GM19025 (cell line): ENCODE measurements around the gene PRDM10.

Experiments
- ATAC-seq: cut with Tn5 transposase; IDR thresholded peaks from one replicate; pipeline ENCODE4 v1.9.1; 2021; ENCODE audit warnings: mild to moderate bottlenecking, low read depth, moderate library complexity; ENCODE audit not compliant: unreplicated experiment

Gene PRDM10

DNA sequence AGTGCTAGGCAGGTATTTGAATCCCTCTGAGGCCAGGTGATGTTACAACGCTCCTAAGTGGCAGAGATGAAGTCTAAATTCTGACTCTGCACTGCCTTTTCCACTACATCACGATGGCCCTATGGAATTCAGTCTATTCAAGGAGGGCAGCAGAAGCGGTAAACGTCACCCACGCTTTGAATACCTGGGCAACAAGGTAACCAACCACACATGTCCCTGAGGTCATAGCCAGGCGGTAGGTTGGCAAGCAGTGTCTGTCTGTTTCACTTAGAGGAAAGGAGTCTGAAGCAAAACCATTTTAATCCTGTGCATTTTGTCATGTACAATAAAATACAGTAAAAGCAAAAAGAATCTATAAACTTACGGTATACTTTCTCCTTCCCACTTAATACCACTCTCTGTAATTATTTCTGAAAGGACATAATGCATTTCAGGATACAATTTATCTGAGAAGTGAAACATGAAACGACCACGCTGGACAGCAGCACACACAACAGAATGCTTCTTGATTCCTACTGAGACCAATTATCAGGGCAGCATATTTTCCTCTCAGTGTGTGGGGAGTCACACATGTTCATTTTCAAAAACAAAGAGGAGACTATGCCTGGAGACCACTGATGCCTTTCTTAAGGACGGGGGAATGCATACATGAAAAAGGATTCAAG lies 51.3 kb downstream of the PRDM10 start:
- no peak for ATAC-seq

DNA sequence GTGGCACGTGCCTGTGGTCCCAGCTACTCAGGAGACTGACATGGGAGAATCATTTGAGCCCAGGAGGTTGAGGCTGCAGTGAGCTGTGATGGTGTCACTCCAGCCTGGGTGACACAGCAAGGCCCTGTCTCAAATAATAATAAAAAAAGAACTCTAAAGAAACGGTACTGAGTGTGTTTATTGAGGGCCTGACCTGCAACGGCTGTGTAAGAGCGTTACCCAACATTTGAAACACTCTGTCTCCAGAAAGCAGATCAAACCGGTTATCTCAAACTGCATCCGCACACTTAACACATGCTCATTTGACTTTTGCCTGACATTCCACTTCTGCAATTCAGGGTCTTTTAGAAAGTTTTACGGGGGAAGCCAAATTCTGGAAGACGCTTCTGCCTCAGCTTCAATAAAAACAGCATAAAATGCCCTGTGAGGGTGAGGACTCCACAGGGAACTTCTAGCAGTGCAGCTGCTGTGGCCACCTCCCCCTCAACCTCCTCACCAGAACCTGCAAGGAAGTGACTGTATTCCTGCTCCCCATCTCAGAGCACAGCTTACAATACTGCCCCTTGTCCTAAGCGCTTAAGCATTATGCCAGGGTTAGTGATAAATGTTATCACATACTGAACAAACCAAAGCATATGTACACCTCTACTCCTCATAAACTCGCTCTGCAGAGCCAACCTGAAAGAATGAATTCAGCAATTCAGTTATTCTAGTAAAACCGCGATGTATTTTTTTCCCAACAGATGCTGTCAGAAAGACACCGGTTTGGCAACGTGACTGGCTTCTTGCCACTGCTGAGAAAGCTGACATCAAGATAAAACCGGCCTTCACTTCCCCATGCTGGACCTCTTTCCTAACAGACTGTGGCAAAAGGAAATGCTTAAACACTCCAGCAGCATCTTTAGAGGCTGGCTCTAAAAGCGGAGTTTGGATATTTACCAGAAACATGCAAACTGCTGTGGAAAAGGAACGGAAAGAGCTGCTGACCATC lies 52.2 kb downstream of the PRDM10 start:
- no peak for ATAC-seq

DNA sequence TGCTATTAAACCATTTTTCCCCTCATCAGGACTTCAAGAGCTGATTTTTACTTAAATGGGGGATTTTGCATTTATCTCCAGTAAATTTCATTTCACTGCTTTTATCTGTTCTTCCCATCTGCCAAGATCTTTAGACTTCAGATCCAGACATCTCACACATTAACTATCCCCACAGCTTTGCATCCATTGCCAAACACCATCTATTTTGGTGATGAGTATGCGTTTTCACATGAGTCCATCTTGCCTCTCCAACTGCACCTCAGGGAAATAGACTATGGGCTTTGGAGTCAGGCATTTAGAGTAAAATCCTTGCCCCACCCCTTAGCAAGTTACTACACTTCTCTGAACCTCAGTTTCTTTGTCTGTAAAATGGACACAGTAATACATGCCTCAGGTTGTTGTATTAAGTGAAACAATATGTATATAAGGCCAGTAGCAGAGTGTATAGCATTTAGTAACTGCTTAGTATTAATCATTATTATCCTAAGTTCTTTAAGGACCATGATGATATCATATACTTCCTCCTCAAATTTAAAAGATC lies 53.6 kb downstream of the PRDM10 start:
- no peak for ATAC-seq

DNA sequence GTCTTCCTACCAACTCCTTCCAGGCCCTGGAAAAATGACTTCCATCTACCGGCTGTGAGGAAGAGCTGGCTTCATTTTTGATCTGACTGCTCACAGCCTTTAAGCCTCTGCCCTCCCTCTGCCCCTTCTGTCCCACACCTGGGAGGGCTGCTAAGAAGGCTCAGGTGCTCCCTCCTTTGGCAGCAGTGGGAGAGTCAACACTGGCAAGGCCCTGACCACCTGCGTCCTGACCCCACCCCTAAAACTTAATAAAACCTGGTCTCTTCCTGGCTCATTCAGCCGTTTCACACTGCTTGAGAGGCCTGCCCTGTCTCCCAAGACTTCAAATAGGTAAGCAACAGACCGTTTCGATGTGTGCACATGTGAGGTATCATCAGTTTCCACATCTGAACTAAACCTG lies 55.2 kb downstream of the PRDM10 start:
- ATAC-seq, result no peak

DNA sequence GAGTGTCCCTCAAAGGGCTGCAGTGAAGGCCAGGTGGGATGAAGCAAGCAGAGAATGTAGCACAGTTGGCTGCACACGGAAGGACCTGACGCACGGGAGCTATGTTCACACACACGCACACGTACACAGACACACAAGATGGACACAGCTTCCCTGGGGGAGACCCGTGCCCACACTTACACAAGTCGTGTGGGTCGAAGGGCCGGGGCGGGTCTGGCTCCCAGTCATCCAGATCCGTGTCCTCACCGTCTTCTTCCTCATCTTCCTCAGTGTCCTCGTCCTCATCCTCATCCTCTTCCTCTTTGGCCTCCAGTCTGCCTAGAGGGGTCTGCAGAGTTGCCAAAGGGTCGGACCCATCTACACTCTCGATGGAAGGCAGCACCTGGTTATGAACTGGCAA lies 55.7 kb downstream of the PRDM10 start:
- ATAC-seq, result no peak

DNA sequence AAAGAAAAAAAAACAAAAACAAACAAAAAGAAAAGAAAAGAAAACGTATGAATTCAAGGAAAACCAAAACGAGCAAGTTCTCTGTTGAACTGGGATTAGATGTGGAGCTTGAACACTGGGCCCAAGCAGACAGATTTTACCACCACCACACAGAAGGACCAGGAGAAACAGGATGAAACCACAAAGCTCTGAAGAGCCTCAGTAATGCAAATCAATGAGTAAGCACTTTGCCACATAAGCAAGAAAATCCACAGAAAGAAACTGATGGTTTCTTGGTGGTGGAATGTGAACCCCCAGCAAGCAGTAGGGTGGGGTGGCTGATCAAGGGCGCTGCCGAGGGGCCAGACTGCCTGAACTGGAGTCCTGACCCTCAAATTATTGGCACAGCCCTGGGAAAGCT lies 56.4 kb downstream of the PRDM10 start:
- ATAC-seq, result no peak

DNA sequence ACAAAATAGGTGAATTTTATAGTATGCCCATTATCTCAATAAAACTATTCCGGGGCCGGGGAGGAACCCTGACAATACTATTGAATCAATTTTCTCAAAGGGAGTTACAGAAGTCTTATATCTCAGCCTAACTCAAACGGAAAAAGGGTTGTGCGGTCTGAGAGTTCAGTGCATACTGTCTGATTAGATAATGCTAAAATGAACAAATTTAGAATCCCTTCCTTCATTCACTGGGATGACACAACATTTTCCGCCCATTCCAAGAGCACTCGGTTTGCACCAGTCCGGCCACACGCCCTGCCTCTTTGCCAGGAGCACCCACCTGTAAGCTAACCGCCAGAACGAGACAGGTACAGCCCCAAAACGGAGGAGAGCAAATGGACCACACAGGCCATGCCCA lies 57.3 kb downstream of the PRDM10 start:
- no peak for ATAC-seq

DNA sequence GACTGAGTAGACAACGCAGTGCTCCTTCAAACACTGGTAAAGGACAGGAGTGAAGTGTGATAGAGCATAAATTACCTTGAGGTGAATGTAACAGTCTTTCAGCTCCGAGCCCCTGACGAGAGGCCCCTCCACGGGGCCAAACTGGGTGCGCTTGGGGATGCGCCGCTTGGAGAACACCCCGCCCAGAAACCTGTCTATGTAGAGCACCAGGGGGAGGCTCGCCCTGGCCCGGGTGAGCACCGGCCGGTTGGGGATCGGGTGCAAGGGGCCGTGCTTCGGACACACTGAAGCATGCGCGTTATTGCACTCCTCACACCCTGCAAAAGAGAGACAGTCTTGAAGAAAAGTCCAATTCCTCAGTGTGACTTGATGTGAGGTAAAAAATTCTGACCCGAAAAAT lies 57.9 kb downstream of the PRDM10 start:
- no peak for ATAC-seq

DNA sequence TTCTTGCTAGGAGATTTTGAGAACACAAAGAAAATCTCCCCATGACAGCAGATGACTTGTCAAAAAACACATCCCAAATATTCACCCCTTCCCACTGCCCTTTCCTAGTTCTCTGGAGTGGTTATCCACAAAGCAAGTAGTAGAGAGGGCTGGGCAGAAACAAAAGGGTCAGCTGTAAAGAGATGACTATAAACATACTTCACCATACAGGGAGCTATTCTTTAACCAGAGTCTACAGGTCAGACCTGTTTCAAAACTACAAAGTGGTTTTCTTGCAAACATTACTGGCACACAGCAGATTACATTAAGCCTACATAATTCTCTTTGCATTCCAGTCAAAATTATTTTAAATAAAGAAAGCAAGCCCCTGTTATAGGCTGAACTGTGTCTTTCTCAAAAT lies 59.6 kb downstream of the PRDM10 start:
- ATAC-seq, result no peak

DNA sequence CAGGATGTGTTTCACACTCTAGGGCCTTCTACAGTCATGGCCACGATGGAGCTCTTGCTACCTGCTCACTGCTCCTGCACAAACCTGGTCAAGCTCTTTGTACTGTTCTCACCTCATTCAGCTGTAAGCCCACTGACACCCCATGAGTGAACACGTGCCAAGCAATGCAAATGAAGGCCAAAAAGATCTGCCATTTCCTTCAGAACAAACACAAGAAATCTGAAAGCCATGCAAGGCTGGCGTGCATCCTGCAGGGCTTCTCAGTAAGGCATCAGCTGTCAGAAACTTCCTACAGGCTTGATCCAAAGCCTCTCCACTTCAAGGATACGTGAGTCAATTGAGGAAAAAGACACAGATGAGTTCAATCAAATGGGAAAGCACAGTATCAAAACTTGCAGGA lies 63.1 kb downstream of the PRDM10 start:
- no peak for ATAC-seq

DNA sequence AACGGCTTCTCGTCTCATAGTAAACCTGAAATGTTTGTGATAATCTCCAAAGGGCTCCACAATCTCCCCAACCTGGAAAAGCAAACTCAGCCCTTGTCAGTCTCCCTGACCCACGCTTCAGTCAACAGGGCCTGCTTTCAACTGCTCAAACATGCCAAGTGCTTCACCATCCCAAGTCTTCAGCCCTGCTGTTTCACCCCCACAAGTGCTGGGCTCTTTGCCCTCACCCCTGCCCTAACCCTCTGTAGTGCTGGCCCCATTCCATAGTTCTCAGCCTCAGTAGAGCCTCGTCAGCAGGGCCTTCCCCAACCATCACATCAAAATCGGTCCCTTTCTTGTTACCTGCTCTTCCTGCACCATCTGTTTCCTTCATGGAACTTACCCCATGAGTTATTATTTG lies 63.9 kb downstream of the PRDM10 start:
- no peak for ATAC-seq

DNA sequence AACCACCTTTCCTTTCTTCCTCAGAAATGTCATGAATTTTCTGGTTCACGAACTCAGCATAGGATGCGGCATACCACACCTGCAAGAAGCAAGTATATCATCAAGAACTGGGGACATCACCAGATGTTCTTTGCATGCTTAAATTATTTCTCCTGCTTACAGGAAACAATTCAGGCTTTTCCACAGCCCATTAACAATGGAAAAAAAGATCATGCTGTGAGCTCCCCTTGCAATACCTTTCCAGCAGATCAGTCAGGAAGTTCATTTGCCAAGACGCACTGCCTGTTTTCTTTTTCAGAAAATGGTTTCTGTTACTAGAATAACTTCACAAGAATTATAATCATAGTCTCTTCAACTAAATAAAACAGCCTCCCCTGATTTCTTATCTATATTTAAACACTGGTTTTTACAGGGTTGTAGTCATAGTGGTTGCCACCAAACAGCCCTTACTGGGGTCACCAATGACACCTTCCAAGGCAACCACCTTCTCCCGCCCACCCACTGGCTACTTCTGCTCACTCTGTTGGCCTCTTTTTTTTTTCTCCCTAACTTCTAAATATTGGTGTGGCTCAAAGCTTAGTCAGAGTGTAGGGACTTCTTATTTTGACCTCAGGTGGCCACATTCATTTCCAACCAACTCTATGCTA lies 64.9 kb downstream of the PRDM10 start:
- ATAC-seq, result no peak

DNA sequence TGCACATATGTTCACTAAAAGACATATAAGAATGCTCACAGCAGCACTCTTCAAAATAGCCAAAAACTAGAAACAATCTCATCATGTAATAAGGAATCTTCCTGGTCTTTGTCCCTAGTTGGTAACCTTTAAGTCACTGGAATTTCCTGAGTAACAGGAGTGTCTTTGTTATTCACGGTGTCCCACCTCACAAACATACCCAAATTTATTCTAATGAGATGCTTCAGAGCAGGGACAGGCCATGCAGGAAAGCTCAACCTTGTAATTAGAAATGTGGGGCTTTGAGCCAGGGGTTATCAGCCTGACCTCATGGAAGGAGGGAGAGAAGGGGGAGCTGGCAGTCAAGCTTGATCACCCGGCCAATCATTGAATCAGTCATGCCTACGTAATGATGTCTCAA lies 66.9 kb downstream of the PRDM10 start:
- ATAC-seq, result no peak

DNA sequence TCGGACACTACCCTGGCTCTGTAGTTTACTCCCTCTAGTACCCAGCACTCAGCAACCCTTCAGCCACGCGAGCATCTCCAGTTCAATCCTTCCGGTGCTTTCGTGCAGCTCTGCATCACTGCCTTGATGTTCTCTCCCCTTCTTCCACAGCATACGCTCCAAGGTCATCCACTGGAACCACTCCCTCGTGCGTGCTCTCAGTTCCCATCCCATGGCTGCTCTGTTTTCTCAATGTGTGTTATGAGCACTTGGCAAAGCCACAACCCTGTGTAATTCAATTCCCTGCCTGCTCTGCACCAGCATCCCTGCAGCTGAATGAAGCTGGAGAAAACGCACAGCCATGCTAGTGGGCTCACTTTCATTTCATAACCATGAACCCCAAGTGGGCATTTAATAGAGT lies 68.7 kb downstream of the PRDM10 start:
- no peak for ATAC-seq

DNA sequence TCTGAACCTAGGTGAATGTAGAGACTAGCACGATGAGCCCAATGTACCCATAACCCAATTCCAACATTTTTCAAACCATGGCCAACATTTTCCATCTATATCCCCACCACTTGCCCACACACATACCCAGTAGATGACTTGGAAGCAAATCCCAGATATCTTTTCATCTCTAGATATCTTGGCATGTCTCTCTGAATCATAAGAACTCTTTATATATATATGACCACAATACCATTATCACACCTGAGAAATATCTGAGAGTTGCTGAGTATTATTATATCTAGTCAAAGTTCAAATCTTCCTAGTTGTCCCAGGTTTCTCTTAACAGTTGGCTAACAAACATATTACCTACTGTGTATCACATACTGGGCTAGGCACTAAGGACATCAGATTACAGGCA lies 69.4 kb downstream of the PRDM10 start:
- ATAC-seq, result no peak

DNA sequence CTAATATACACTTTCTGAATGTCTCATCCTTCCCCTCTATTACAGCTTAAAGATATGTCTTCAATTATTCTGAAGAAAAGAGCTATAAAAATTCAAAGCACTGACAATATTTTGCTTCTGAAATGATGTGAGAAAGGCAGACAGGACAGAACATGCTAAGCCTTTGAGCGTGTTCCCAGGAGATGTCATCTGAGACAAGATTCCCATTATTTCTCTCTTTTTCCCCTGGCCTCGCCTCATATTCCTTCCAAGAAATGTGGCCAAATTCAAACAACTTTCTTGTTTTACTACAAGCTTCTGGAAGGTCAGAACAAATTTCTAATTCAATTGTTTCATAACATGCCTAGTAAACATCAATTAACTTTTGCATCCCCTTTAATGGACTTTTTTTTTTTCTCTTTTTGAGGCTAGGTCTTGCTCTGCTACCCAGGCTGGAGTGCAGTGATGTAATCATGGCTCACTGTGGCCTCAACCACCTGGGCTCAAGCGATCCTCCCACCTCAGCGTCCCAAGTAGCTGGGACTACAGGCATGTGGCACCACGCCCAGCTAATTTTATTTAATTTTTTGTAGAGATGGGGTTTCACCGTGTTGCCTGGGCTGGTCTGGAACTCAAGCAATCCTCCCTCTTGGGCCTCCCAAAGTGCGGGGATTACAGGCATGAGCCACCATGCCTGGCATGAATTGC lies 70.1 kb downstream of the PRDM10 start:
- ATAC-seq, result no peak

DNA sequence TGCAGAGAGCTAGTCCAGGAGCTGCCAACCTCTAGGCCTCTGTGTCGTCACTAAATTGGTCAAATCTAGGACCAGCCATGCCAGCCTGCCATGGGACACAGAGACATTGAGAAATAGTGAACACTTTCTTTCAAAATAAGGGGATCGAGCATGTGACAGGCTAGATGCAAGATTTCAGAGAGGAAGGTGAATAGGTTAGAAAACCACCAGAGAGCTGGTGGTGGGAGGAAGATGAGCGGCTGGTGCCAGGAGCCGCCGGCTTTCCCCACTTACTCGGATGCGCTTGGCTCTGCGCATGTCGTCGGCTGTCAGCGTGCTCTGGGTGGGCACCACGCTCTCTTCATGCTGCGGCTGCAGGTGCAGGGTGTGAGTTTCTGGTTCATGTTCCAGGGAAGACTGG lies 71.9 kb downstream of the PRDM10 start:
- ATAC-seq, result no peak

DNA sequence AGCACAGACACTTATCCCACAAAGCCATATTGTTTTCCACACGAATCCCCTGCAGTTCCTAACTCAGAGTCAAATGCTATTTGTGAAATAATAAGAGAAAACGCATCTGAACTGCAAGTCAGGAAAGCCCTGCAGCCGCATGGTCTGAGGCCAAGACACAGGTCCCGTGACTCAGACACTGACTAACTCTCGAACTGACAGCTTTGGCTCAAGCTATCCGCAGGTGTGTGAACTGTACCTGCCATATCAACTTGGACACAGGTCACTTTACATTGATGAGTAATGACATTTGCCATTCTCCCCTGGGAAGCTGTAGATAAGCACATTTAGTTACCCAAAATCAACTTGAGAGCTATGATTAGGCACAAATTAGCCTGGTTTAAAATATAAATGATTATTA lies 72.3 kb downstream of the PRDM10 start:
- no peak for ATAC-seq

DNA sequence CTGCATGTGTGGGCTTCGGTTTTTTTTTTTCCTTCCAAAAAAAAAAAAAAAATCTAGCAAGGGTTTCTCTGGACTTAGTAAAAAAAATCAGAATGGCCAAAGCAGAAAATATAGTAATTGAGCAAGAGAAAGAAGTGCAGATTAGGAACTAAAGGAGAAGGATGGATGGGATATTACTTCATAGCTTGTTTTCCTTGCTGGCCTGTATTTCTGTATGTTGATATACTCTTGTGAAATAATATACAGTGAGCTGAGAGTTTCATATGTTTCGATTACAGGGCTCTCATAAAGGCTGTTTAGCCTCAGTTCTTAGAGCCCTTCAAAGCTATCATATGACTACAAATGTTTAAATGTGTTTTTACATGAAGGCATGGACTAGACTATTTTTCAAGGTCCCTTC lies 72.9 kb downstream of the PRDM10 start:
- ATAC-seq, result no peak

DNA sequence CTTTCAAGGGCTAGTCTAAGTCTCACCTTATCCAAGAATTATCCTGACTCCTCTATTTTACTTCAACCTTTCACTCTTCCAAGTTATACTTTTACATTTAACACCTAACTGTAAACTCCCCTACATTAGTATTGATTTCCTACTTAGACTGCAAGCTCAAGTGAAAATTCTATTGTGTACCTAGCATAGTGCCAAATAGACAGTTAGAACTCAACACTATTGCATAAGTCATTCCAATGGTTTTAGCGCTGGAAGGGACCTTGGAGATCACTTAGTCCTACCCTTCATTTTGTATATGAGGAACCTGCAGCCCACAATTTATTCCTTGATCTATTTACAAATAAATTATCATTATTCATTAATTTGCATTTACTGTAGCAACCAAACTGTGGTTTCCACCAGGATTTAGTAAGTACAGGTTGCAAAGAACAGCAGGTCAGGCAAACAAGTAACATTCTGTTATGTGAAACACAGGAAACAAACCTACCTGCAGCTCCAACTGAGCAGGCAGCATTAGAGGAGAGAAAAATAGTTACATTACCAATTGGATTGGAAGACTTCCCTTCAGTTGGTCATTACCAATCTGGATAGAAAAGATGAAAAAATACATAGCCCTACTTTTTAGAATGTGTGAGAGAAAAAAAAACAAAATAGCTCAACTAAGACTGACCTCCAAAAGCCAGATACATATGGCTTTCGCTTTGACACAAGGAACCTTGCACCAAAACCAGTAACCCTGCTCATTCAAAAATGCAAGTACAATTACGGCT lies 73.5 kb downstream of the PRDM10 start:
- no peak for ATAC-seq
